Measurements from ENCODE around the gene ADK. TPM values are rescaled to one million over a fixed set of nuclear protein-coding genes. Genes with fewer than 3 reads are reported as not detected.
"Not testable (repeated sequence)": the region's sequence is repeated elsewhere in the genome, so short reads cannot be mapped to it uniquely, and the experiment has no call there.

ADK gene
- total and polyA plus RNA-seq, 8 donors: 44.8 to 68.6 (median 57.5) TPM

GRCh38 chr10:74557098-74557497 lies 406.1 kb downstream of the ADK start:
- H3K4me3 ChIP-seq: no peak overlapping the region
- no peak for ATAC-seq
- no peaks in the 10 kb centered on the region for H3K4me1 ChIP-seq
- no peaks in the 10 kb centered on the region for H3K9me3 ChIP-seq
- H3K27ac ChIP-seq: no peak overlapping the region
- no peak for TF ChIP-seq CTCF (IDR thresholded peaks at IDR 0.05)
- intact Hi-C loops (cut with DNase I): no loop called here
- no peak for DNase-seq
- no peaks in the 10 kb centered on the region for H3K36me3 ChIP-seq
- no peaks in the 10 kb centered on the region for H3K27me3 ChIP-seq

- ATAC-seq: no peak
- intact Hi-C loops (cut with DNase I): no loop called here
- Histone ChIP-seq H3K4me3 (no peak overlapping the region), H3K9me3 (no peaks in the 10 kb centered on the region), H3K4me1 (no peaks in the 10 kb centered on the region), H3K27ac (no peak overlapping the region), H3K36me3 (no peaks in the 10 kb centered on the region), H3K27me3 (no peaks in the 10 kb centered on the region)
- TF ChIP-seq CTCF (IDR thresholded peaks at IDR 0.05): no peak
- no peak for DNase-seq
These were observed 407.4 kb downstream of the ADK start for GRCh38 chr10:74558403-74558802.

- no peak for DNase-seq
- H3K4me1 ChIP-seq: no peaks in the 10 kb centered on the region
- no peaks in the 10 kb centered on the region for H3K36me3 ChIP-seq
- intact Hi-C loops (cut with DNase I): no loop called here
- TF ChIP-seq CTCF (IDR thresholded peaks at IDR 0.05): no peak
- H3K4me3 ChIP-seq: no peak overlapping the region
- no peak overlapping the region for H3K27ac ChIP-seq
- H3K27me3 ChIP-seq: no peaks in the 10 kb centered on the region
- H3K9me3 ChIP-seq: no peaks in the 10 kb centered on the region
- ATAC-seq: no peak
These were observed 407.9 kb downstream of the ADK start for GRCh38 chr10:74558897-74559296.

- DNase-seq; H3K36me3 ChIP-seq; H3K4me1 ChIP-seq; H3K9me3 ChIP-seq; H3K4me3 ChIP-seq; intact Hi-C loops (cut with DNase I); H3K27me3 ChIP-seq; H3K27ac ChIP-seq; ATAC-seq: not testable (repeated sequence)
These were observed 417.9 kb downstream of the ADK start for GRCh38 chr10:74568896-74569295.

GRCh38 chr10:74573497-74573896 lies 422.5 kb downstream of the ADK start:
- H3K27me3 ChIP-seq; ATAC-seq; H3K9me3 ChIP-seq; H3K4me1 ChIP-seq; H3K4me3 ChIP-seq; H3K27ac ChIP-seq; DNase-seq; intact Hi-C loops (cut with DNase I); H3K36me3 ChIP-seq: not testable (repeated sequence)

- DNase-seq (no peak), ATAC-seq (no peak)
- Histone ChIP-seq H3K9me3 (peaks cover 0 to 2% of the 10 kb centered on the region in 2 donors), H3K27me3 (no peaks in the 10 kb centered on the region), H3K4me3 (no peak overlapping the region), H3K36me3 (no peaks in the 10 kb centered on the region), H3K27ac (no peak overlapping the region), H3K4me1 (no peaks in the 10 kb centered on the region)
- TF ChIP-seq CTCF (IDR thresholded peaks at IDR 0.05): no peak
- intact Hi-C loops (cut with DNase I): no loop called here
These were observed 424.2 kb downstream of the ADK start for GRCh38 chr10:74575191-74575720.
